PC-3 (cell line): ENCODE results near the gene NAPSA.

ENCODE experiments used
- EZH2 ChIP-seq: fragments of 300-600 bp; sonication (generic); IDR thresholded peaks from one replicate; pipeline ENCODE4 v1.6.1; 2017; ENCODE audit warnings: antibody characterized with exemption, mild to moderate bottlenecking, low read length; ENCODE audit not compliant: unreplicated experiment
- TF ChIP-seq, protein P1 (sequence below): fragments of 300-600 bp; sonication (generic); conservative IDR thresholded peaks from 2 replicates; pipeline ENCODE4 v1.5.1; 2017; ENCODE audit warnings: antibody characterized with exemption, low read depth, mild to moderate bottlenecking, low read length

DNA sequence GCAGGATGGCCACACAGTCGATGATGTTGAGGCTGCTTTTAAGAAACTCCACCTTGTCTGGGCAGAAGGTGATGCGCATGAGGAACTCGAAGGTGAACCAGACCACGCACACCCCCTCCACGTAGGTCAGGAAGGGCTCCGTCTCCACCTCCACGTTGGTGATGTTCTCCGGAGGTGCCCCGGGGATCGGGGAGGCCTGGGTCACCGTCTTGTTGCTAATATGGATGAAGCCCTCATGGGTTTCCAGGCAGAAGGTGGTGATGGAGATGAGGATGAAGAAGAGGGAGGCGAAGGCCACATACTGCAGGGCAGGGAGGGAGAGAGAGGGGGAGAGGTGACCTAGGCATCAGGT lies 41.7 kb downstream of the NAPSA start:
- TF ChIP-seq, protein P1, sequence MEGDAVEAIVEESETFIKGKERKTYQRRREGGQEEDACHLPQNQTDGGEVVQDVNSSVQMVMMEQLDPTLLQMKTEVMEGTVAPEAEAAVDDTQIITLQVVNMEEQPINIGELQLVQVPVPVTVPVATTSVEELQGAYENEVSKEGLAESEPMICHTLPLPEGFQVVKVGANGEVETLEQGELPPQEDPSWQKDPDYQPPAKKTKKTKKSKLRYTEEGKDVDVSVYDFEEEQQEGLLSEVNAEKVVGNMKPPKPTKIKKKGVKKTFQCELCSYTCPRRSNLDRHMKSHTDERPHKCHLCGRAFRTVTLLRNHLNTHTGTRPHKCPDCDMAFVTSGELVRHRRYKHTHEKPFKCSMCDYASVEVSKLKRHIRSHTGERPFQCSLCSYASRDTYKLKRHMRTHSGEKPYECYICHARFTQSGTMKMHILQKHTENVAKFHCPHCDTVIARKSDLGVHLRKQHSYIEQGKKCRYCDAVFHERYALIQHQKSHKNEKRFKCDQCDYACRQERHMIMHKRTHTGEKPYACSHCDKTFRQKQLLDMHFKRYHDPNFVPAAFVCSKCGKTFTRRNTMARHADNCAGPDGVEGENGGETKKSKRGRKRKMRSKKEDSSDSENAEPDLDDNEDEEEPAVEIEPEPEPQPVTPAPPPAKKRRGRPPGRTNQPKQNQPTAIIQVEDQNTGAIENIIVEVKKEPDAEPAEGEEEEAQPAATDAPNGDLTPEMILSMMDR, result no peak
- no peak for TF ChIP-seq EZH2
